Measurements from ENCODE around the gene HSPB1.
"Not testable (repeated sequence)": the region's sequence is repeated elsewhere in the genome, so short reads cannot be mapped to it uniquely, and the experiment has no call there.

HSPB1 gene

DNA sequence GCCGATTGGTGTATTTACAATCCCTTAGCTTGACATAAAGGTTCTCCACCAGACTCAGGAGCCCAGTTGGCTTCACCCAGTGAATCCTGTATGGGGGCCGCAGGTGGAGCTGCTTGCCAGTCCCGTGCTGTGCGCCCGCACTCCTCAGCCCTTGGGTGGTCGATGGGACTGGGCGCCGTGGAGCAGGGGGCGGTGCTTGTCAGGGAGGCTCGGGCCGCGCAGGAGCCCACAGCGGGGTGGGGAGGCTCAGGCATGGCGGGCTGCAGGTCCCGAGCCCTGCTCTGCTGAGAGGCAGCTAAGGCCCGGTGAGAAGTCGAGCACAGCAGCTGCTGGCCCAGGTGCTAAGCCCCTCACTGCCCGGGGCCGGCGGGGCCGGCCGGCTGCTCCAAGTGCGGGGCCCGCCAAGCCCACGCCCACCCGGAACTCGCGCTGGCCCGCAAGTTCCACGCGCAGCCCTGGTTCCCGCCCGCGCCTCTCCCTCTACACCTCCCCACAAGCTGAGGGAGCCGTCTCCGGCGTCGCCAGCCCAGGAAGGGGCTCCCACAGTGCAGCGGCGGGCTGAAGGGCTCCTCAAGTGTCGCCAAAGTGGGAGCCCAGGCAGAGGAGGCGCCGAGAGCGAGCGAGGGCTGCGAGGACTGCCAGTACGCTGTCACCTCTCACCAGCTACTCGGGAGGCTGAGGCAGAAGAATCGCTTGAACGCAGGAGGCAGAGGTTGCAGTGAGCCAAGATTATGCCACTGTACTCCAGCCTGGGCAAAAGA, 7.0 kb downstream of the HSPB1 start:
- DNase-seq: not testable (repeated sequence)

DNA sequence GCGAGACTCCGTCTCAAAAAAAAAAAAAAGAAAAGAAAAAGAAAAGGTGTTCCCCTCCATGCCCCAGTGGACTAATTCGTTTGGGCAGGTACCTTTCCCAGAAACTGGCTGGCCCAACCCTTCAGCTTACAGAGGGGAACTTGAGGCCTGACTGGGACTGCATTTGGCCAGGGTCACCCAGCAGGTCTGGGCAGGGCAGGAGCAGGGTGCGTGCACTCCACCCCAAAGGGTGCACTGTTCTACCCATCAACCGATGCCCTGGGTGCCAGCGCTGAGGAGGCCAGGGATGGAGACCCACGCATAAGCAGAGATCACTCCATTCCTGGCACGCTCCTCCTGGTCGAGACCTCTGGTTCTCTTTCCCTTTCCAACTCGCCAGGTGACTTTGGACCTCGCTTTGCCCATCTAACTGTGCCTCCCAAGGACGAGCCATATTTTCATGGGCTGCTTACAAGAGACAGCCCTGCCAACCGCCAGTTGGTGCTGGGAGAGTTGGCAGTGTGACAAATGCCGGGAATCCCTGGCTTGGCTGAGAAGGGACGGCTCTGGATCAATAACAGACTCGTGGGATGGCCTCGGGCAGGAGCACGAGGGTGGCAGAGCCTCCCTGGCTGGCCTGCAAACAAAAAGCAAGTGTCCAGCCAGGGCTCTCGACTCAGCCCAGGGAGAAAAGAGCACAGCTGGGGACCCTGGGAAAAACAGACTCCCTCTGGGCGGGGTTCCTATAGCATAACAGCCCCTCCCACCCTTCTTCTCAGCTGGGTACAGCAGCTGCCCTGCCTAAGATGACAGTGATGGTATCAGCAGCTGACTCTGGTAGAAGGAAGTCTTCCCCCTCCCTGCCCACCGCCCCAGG, 7.9 kb downstream of the HSPB1 start:
- no peak for DNase-seq

DNA sequence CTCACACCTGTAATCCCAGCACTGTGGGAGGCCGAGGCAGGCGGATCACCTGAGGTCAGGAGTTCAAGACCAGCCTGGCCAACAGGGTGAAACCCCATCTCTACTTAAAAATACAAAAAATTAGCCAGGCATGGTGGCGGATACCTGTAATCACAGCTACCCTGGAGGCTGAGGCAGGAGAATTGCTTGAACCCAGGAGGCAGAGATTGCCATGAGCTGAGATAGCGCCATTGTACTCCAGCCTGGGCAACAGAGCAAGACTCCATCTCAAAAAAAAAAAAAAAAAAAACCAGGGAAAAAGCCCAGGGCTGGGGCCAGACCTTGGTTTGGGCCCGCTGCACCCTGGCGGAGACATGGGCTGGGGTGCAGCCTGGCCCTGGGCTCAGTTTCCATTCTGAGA, 9.4 kb downstream of the HSPB1 start:
- DNase-seq: not testable (repeated sequence)

GRCh38 chr7:76314042-76314721, 11.7 kb downstream of the HSPB1 start:
- peak; percentile 95 to 97 for DNase-seq

GRCh38 chr7:76314740-76315139, 12.3 kb downstream of the HSPB1 start:
- not testable (repeated sequence) for DNase-seq

GRCh38 chr7:76315364-76315763, 12.9 kb downstream of the HSPB1 start:
- no peak for DNase-seq

DNA sequence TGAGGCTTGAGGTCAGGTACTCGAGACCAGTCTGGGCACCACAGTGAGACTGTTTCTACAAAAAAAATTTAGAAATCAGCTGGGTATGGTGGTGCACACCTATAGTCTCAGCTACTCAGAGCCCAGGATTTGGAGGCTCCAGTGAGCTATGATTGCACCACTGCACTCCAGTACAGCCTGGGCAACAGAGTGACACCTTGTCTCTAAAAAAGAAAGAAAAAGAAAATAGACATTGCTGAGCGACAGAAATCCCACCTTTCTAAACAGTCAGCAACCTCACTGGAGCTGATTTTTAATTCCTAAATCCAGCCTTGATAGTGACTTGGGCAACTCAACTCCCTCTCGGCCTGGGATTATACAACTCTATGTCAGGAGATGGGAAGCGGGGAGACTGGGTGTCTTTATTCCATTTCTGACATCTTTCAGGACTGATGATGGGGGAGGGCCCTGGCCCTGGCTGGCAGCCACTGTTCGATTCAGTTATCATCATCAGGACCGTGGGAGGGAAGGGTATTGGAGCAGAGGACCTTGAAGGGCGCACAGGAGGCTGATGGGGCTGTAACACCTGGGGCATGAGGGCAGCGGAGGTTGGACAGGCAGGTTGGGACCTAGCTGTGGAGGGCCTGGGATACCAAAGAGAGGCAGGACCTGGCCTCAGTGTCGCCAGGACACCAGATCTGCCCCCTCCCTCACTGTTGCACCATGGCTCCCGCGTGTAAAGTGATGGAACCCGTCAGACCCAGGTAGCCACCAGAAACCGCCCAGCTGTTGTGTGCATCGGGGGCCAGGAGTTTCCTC, 14.7 kb downstream of the HSPB1 start:
- DNase-seq: no peak

GRCh38 chr7:76317782-76318487, 15.5 kb downstream of the HSPB1 start:
- peak; percentile 95 to 97 for DNase-seq

- DNase-seq: peak; percentile 71 to 82
Measured at GRCh38 chr7:76318488-76319353, 16.2 kb downstream of the HSPB1 start.

- DNase-seq: no peak
Measured at GRCh38 chr7:76325092-76325491, 22.6 kb downstream of the HSPB1 start.

- no peak for DNase-seq
Measured at GRCh38 chr7:76325811-76326210, 23.3 kb downstream of the HSPB1 start.

DNA sequence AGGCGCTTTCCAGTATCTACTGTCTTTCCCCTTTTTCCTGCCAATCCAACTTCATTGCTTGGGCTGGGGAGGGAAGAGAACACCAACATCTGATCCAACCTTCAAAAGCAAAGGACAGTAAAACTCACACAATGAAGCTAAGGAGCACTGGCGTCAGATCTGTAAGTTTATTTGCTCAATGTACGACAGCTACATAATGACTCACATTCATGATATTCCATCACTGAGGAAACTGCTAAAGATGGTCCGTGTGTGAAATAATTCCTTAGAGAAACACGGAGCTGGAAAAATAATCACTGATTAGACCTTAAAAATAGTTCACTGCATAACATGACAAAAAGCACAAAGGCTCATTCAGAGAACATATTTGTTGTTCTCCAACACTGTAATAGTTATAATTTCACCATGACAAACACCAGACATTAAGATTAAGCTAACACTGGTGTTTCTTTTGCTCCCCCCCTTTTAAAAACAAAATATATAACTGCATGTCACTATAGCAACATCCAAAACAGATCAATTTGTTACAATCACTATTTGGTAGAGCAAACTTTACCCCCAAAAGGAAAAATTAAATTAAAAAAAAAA, 24.3 kb downstream of the HSPB1 start:
- DNase-seq: no peak

DNA sequence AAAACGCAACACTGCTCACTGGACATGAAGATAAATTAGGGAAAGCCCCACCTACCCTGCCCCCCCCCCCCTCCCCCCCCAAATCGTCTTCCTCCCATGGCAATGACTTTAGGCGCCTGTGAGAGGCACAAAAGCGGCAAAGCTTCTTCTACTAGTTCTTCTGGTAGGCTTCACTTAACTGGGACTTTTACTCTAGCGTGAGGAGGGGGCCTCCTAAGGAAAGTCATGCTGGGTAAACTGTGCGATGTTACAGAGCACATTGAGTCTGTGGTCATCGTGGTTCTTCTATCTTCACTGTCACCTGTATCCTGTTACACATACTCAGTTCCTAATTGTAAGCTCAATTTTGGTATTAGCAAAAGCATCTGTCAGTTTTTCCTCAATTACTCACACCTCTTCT, 25.1 kb downstream of the HSPB1 start:
- no peak for DNase-seq

DNA sequence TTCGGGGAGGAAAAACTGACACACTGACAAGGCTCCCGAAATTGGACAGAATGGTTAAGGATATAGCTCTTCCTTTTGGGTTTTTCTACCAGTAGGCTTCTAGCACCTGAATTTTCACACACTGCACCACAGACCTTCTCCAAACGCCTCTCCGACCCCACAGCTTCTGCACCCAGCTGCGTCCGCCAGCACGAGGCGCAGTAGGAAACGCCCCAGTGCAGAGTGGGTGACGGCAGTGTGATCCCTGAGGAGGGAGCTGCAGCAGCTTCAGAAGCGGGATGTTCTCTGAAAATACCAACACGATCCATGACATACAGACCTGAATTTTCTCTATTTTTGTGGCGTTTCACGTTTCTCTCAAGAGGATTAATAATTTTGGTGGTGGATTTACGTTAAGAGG, 25.9 kb downstream of the HSPB1 start:
- no peak for DNase-seq

DNA sequence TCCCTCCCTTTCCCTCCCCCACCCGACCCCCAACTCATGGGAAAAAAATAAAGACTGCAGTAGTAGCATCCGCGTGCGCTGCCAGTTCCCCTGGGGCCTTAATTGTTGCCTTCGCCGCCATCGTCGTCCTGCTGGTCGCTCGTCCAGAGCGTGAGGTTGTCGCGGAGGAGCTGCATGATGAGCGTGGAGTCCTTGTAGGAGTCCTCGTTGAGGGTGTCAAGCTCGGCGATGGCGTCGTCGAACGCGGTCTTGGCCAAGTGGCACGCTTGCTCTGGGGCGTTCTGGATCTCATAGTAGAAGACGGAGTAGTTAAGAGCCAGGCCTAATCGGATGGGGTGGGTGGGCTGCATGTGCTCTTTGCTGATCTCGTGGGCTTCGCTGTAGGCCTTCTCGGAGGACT, 27.0 kb downstream of the HSPB1 start:
- DNase-seq: no peak

- DNase-seq: no peak
Measured at GRCh38 chr7:76330261-76330660, 27.8 kb downstream of the HSPB1 start.

DNA sequence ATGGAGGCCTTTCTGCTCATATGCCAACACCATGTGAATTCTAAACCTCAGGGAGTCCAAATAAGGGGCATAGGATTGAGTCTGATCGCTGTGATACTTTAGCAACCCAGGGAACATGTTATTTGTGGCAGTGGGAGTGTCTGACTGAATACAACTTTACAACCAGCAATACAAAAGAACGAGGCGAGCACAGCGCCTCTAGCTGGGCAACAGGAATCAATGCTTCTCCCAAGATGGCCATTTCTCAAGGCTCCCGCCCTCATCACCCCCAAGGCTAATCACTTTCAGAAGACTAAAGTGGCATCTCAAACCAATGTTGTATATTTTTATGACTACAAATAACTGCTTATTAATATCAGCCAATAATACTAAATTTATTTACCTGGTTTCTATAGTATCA, 28.2 kb downstream of the HSPB1 start:
- no peak for DNase-seq

- no peak for DNase-seq
Measured at GRCh38 chr7:76332078-76332477, 29.6 kb downstream of the HSPB1 start.

DNA sequence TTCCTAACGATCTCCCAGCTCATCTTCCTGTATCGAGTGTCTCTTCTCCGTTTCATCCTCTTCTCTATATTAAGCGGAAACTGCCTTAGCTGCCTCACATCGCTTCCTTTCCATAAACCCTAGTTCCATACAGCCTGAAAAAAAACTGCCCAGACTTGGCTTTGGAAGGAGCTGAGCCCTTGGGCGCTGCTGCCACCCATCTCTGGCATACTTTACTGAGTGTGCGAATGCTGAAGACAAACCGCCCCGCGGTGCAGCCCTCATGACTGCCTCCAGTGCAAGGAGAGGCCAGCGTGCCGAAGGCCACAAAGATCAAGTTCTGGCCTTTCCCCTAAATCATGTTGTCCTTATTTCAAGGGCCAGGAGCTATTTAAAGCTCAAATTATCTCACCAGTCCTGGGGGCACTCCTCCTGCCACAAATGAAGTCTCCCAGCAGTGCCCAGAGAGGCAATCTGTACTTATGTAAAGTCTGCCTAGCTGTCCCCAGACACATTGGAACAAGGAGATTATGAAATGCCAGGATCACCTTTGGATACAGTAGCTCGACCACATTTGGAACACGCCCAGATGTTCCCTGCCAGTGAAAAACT, 31.1 kb downstream of the HSPB1 start:
- DNase-seq: no peak

GRCh38 chr7:76334320-76334967, 32.0 kb downstream of the HSPB1 start:
- no peak for DNase-seq

All from CD4-positive, alpha-beta T cell treated with Interferon alpha-2 for 1 hour (primary cell).